SH-SY5Y (cell line): ENCODE results near the gene ABI2.

Experiments used
- GATA2 ChIP-seq: IDR thresholded peaks from 2 replicates; pipeline ENCODE4 v1.6.1; 2011; ENCODE audit warnings: mild to moderate bottlenecking, low read depth, low read length
- GATA3 ChIP-seq: IDR thresholded peaks from 2 replicates; pipeline ENCODE4 v1.6.1; 2011; ENCODE audit warnings: low read depth, mild to moderate bottlenecking, low read length, moderate library complexity

- TF ChIP-seq GATA3 = no peak
- TF ChIP-seq GATA2 = no peak
Measured at GRCh38 chr2:203451689-203452088, 123.5 kb downstream of the ABI2 start.
